Measurements from ENCODE around the gene NAAA. TPM values are rescaled to one million over a fixed set of nuclear protein-coding genes. Genes with fewer than 3 reads are reported as not detected.
A peak's percentile ranks its signal among the peaks of the same experiment; 100 is the strongest.

The NAAA gene
- total and polyA plus RNA-seq, 11 donors, result 6.0 to 67.0 (median 15.4) TPM

DNA sequence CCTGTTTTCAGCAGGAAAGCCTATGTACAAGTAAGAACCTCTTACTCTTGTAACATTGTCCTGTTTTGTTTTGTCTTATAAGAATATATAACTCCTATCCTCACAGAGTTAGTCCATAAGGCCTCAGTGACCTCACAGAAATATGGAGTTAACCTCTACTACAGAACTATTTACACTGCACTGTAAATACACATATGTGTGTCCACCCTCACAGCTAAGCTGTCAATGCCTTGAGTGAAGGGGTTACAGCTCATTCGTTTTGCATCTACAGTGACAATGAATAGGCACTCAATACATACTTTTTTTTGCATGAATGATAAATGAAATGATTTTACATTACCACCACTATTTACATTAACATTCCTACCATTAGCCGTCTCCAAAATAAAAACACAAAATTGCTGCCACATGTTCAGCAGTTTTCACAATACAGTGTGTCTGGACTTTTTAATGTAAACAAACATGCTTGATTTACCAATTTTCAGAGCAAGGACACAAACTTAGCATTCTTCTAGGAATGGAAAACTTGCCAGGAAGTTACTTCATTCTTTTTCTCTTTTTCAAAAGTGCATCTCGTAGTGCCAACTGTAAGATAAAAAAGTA lies 9.5 kb upstream of the NAAA start:
- Histone ChIP-seq H3K27me3 (no peaks in the 10 kb centered on the region), H3K27ac (no peak overlapping the region), H3K36me3 (peaks cover 0 to 94% (median 82%) of the 10 kb centered on the region in 9 donors), H3K4me1 (peaks cover 0 to 4% (median 0%) of the 10 kb centered on the region in 12 donors), H3K4me3 (no peak overlapping the region), H3K9me3 (no peaks in the 10 kb centered on the region)
- intact Hi-C loops (cut with DNase I), result no loop called here
- ATAC-seq (no peak), DNase-seq (no peak)
- 81 to 85% (median 83%) methylated on average over 3 of the region's 3 CpGs for WGBS, 4 donors
- TF ChIP-seq, protein P1, sequence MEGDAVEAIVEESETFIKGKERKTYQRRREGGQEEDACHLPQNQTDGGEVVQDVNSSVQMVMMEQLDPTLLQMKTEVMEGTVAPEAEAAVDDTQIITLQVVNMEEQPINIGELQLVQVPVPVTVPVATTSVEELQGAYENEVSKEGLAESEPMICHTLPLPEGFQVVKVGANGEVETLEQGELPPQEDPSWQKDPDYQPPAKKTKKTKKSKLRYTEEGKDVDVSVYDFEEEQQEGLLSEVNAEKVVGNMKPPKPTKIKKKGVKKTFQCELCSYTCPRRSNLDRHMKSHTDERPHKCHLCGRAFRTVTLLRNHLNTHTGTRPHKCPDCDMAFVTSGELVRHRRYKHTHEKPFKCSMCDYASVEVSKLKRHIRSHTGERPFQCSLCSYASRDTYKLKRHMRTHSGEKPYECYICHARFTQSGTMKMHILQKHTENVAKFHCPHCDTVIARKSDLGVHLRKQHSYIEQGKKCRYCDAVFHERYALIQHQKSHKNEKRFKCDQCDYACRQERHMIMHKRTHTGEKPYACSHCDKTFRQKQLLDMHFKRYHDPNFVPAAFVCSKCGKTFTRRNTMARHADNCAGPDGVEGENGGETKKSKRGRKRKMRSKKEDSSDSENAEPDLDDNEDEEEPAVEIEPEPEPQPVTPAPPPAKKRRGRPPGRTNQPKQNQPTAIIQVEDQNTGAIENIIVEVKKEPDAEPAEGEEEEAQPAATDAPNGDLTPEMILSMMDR (IDR thresholded peaks at IDR 0.05), result no peak
- TF ChIP-seq POLR2A (IDR thresholded peaks at IDR 0.05), result no peak

DNA sequence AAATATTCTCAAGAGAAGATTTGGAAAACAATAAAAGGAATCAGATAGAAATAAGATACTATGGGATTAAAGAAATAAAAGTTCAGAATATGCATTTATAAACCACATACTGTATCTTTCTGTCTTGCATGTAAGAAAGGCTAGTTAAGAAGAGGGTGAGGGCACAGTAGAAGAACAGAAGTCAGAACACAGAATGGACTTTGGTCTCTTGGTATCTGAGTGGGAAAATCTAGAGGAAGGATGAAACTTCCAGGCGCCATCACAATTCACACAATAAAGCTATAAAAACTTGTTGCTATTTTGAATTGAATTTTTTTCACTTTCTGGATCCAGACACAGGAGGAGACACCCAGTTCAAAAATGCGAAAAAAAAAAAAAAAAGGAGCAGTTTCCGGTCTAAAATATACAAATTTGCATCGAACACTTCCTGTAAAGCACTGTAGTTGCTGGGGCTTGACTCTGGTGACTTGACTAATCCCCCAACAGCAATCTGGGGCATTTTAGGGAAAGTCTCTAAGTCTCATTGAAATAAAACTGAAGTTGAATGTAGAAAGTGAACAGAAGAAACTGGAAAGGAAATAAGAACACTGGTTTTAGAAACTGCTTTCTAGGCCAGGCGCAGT lies 8.1 kb upstream of the NAAA start:
- H3K27ac ChIP-seq, result no peak overlapping the region
- H3K9me3 ChIP-seq, result no peaks in the 10 kb centered on the region
- intact Hi-C loops (cut with DNase I), result no loop called here
- ATAC-seq (no peak), DNase-seq (no peak)
- TF ChIP-seq, protein P1 (IDR thresholded peaks at IDR 0.05), result no peak
- no peak for TF ChIP-seq POLR2A (IDR thresholded peaks at IDR 0.05)
- H3K36me3 ChIP-seq, result peaks cover 0 to 80% (median 68%) of the 10 kb centered on the region in 9 donors
- H3K4me1 ChIP-seq, result peaks cover 0 to 4% (median 0%) of the 10 kb centered on the region in 12 donors
- no peaks in the 10 kb centered on the region for H3K27me3 ChIP-seq
- H3K4me3 ChIP-seq, result no peak overlapping the region
- WGBS, 4 donors, result 59 to 84% (median 73%) methylated on average over 5 of the region's 5 CpGs

DNA sequence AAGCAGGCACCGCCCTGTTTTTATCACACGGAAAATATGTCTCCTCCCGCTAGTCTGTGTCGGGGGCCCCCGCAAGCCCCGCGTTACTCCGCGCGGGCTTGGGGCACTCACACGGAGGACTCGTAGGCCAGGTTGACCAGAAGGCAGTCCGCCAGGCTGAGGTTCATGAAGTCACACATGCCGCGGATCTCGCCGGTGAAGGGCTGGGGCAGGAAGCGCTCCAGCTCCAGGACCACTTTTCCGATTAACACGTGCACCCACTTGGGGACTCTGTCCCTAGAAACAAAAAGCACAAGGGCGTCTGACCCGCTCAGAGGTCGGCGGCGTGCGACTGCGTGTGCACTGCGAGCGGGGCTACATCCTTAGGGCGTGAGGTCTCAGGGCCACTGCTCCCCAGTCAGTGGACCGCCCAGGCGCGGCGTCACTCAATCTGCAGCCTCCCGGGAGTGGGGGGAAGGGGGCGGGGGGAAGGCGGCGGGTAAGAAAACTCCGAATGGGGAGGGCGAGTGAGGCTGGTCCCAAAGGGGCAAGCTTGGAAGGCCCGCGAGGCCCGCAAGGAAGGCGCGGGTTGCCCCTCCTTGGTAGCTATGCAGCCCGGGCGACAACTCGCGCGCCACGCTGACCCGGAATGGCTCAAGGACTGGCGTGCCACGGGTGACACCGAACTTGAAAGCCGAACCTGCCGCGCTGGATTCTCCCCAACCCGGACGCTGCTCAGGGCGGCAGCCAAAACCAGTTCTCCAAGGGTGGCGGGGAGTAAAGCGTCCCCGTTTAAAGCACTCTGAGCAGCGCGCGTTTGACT lies 722 bp downstream of the NAAA start:
- no peak for TF ChIP-seq POLR2A (IDR thresholded peaks at IDR 0.05)
- TF ChIP-seq, protein P1 (IDR thresholded peaks at IDR 0.05), result no peak
- intact Hi-C loops (cut with DNase I), result loop anchor here in 2 of 10 donors (5.0 kb wide), 2 partner anchors 47 to 203 kb away; no protein-coding TSS in a partner anchor
- Histone ChIP-seq H3K27ac (peak overlapping the region in 11 of 12 donors; percentile 58 to 92 (median 80)), H3K4me3 (peak overlapping the region; percentile 64 to 94 (median 81)), H3K27me3 (no peaks in the 10 kb centered on the region), H3K36me3 (peaks cover 0 to 28% (median 15%) of the 10 kb centered on the region in 9 donors), H3K4me1 (peaks cover 0 to 31% (median 4%) of the 10 kb centered on the region in 12 donors), H3K9me3 (no peaks in the 10 kb centered on the region)
- ATAC-seq, result peak; percentile 83 to 90 (median 88)
- DNase-seq, result peak; percentile 75 to 89 (median 81)
- whole genome bisulfite sequencing, 4 donors, result 0% methylated on average over 30 to 67 of the region's 67 CpGs

DNA sequence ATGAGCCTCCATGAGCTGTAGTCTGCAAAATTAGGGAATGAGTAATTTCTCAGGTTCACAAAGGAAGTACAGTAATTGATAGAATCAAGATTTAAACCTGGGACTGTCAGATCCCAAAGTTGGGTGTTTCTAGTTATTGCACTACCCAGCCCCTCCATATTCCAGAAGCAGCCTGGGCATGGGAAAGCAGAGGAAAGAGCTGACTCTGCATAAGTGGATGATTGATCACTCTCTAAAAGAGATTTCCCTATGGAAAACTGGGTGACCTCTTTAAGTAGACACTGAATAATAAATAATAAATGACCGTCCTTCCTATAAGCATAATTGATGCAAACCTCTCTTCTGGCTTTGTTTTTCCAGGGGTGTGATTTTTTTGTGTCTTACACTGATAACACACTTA lies 5.2 kb downstream of the NAAA start:
- no peak overlapping the region for H3K4me3 ChIP-seq
- peaks cover 0 to 71% (median 41%) of the 10 kb centered on the region in 9 donors for H3K36me3 ChIP-seq
- TF ChIP-seq, protein P1 (IDR thresholded peaks at IDR 0.05), result no peak
- no peak for TF ChIP-seq POLR2A (IDR thresholded peaks at IDR 0.05)
- WGBS, 4 donors, result 95 to 96% (median 95%) methylated on average over 1 of the region's 1 CpG
- H3K9me3 ChIP-seq, result no peaks in the 10 kb centered on the region
- H3K27me3 ChIP-seq, result no peaks in the 10 kb centered on the region
- ATAC-seq (no peak), DNase-seq (no peak)
- H3K27ac ChIP-seq, result no peak overlapping the region
- H3K4me1 ChIP-seq, result peaks cover 0 to 12% (median 4%) of the 10 kb centered on the region in 12 donors
- intact Hi-C loops (cut with DNase I), result loop anchor here in 1 of 10 donors (2.0 kb wide), 1 partner anchor 69 kb away; no protein-coding TSS in a partner anchor
